ENCODE measurements around the gene UGGT2. TPM values are rescaled to one million over a fixed set of nuclear protein-coding genes. Genes with fewer than 3 reads are reported as not detected.
"Not testable (repeated sequence)": the region's sequence is repeated elsewhere in the genome, so short reads cannot be mapped to it uniquely, and the experiment has no call there.

The UGGT2 gene
- total RNA-seq, 4 donors from 2014 or later: 17.5 to 29.9 (median 25.2) TPM

GRCh38 chr13:95781016-95781415 lies 272.2 kb downstream of the UGGT2 start:
- H3K4me1 ChIP-seq: no peaks in the 10 kb centered on the region
- no peaks in the 10 kb centered on the region for H3K9me3 ChIP-seq
- TF ChIP-seq POLR2A (IDR thresholded peaks at IDR 0.05) (no peak), CTCF (IDR thresholded peaks at IDR 0.05) (no peak)
- H3K4me3 ChIP-seq: no peak overlapping the region
- H3K27ac ChIP-seq: no peak overlapping the region
- peaks cover 0 to 25% (median 0%) of the 10 kb centered on the region in 3 donors for H3K36me3 ChIP-seq
- no peaks in the 10 kb centered on the region for H3K27me3 ChIP-seq
- no peak for DNase-seq

GRCh38 chr13:95779522-95779921 lies 273.7 kb downstream of the UGGT2 start:
- Histone ChIP-seq H3K4me3 (no peak overlapping the region), H3K9me3 (no peaks in the 10 kb centered on the region), H3K27me3 (no peaks in the 10 kb centered on the region), H3K4me1 (no peaks in the 10 kb centered on the region), H3K27ac (no peak overlapping the region), H3K36me3 (peaks cover 0 to 31% (median 0%) of the 10 kb centered on the region in 3 donors)
- no peak for TF ChIP-seq POLR2A (IDR thresholded peaks at IDR 0.05)
- no peak for TF ChIP-seq CTCF (IDR thresholded peaks at IDR 0.05)
- DNase-seq: no peak

GRCh38 chr13:95771905-95772304 lies 281.3 kb downstream of the UGGT2 start:
- H3K4me3 ChIP-seq: no peak overlapping the region
- no peak for TF ChIP-seq POLR2A (IDR thresholded peaks at IDR 0.05)
- no peak for TF ChIP-seq CTCF (IDR thresholded peaks at IDR 0.05)

GRCh38 chr13:95763601-95764000 lies 289.6 kb downstream of the UGGT2 start:
- DNase-seq: no peak
- TF ChIP-seq CTCF (IDR thresholded peaks at IDR 0.05): no peak
- no peak for TF ChIP-seq POLR2A (IDR thresholded peaks at IDR 0.05)
- Histone ChIP-seq H3K4me3 (no peak overlapping the region), H3K27ac (no peak overlapping the region), H3K27me3 (no peaks in the 10 kb centered on the region), H3K9me3 (no peaks in the 10 kb centered on the region), H3K4me1 (no peaks in the 10 kb centered on the region), H3K36me3 (peaks cover 0 to 58% (median 0%) of the 10 kb centered on the region in 3 donors)

More at GRCh38 chr13:95771905-95772304, 281.3 kb downstream of the UGGT2 start:
- H3K36me3 ChIP-seq: peaks cover 0 to 9% (median 0%) of the 10 kb centered on the region in 3 donors
- no peak overlapping the region for H3K27ac ChIP-seq
- no peaks in the 10 kb centered on the region for H3K4me1 ChIP-seq
- H3K27me3 ChIP-seq: no peaks in the 10 kb centered on the region
- no peak for DNase-seq
- no peaks in the 10 kb centered on the region for H3K9me3 ChIP-seq

GRCh38 chr13:95762626-95763025 lies 290.6 kb downstream of the UGGT2 start:
- not testable (repeated sequence) for H3K27me3 ChIP-seq, H3K27ac ChIP-seq, DNase-seq, H3K4me3 ChIP-seq, H3K9me3 ChIP-seq, H3K4me1 ChIP-seq
- H3K36me3 ChIP-seq: peaks cover 0 to 64% (median 0%) of the 10 kb centered on the region in 3 donors

GRCh38 chr13:95756072-95756471 lies 297.1 kb downstream of the UGGT2 start:
- no peak overlapping the region for H3K4me3 ChIP-seq
- TF ChIP-seq POLR2A (IDR thresholded peaks at IDR 0.05) (no peak), CTCF (IDR thresholded peaks at IDR 0.05) (no peak)
- H3K4me1 ChIP-seq: no peaks in the 10 kb centered on the region
- DNase-seq: no peak
- H3K36me3 ChIP-seq: peaks cover 0 to 19% (median 0%) of the 10 kb centered on the region in 3 donors
- no peaks in the 10 kb centered on the region for H3K27me3 ChIP-seq
- H3K27ac ChIP-seq: no peak overlapping the region
- H3K9me3 ChIP-seq: no peaks in the 10 kb centered on the region

Data from Peyer's patch (tissue), 4 donors.